Measurements from ENCODE around the gene GALNT9.

Gene GALNT9

DNA sequence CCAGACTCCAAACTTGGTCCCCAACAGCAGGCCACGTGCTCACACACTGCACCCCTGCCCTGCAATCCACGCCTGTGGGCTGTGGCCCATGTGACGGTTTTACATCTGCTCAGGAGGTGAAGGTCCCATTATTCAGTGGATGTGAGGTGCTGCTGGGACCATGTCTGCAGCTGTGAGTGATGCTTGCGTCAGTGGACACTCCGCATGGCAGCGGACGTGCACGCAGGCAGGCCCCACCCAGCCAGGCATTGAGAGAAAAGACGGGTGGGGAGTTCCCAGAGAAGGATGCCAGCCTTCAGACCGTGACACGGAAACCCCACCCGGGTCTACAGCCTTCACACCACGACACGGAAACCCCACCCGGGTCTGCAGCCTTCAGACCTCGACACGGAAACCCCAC lies 117.6 kb downstream of the GALNT9 start:
- no peak for DNase-seq (ENCODE audit: low read depth)

DNA sequence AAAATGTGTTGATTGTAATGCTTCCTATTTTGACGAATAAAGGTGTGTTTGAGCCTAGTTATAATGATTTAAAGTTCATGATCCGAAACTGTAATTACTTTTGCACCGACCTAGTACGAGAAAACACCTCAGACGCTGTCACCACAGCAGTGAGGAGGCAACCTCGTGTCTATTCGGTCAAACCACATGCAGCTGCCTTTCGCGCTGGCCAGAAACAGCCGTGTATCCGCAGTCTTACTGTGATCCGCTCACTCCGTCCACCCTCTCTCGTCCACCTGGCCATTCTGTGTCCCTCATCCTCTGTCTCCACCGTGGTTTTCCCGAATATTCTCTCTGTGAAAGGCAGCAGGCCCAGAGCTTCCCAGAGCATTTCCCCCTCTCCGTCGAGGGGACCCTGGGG lies 118.1 kb downstream of the GALNT9 start:
- no peak for DNase-seq (ENCODE audit: low read depth)

DNA sequence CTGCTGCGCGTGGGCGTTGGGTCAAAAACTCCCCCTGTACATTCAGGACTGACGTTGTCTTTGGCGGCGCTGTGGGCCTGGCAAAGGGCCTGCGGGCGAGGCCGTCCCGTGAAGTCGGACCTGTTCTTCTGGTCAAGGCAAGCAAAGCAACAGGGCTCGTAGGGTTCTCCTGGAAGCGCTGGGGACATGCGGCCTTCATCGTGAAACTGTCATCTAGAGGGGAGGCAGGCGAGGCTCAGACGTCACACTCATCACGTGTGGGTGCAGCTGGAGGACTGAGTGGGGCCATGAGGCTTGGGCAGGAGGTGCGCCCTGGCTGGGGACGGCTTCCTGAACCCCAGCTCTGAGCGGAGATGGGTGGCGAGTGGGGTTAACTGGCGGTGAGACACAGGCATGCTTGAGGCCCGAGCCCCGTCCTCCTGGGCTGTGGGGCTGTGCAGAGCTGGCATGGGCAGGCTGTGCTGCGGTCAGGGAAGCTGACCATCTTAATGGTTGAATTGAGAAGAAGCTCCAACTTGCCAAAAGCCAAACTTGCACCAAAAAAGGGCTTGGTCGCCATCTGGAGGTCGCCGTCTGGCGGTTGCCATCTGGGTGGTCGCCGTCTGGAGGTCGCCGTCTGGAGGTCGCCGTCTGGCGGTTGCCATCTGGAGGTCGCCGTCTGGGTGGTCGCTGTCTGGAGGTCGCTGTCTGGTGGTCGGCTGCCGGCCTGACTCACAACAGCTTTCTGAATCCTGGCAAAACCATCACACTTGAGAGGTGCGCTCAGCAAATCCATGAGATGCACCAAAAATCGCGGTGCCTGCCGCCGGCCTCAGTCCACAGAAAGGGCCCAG lies 119.0 kb downstream of the GALNT9 start:
- no peak for DNase-seq (ENCODE audit: low read depth)

DNA sequence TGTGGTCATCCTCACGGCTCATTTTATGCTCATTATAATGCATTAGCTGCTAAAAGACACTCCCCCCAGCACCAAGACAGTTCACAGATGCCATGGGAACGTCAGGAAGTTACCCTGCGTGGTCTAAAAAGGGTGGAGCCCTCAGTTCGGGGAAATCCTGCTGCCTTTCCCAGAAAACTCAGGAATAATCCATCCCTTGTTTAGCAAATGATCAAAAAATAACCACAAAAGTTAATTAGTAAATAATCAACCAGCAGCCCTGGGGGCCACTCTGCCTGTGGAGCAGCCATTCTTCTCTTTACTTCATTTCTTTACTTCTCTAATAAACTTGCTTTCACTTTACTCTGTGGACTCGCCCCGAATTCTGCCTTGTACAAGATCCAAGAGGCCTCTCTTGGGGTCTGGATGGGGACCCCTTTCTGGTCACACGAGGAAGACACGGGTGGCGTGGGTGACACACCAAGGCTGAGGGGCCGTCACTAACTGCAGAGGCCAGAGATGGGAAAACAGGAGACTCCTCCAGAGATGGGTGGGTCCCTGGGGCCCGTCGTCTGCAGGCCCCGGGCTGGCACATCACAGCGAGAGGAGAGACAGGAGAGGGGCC lies 119.7 kb downstream of the GALNT9 start:
- DNase-seq (ENCODE audit: low read depth): no peak

DNA sequence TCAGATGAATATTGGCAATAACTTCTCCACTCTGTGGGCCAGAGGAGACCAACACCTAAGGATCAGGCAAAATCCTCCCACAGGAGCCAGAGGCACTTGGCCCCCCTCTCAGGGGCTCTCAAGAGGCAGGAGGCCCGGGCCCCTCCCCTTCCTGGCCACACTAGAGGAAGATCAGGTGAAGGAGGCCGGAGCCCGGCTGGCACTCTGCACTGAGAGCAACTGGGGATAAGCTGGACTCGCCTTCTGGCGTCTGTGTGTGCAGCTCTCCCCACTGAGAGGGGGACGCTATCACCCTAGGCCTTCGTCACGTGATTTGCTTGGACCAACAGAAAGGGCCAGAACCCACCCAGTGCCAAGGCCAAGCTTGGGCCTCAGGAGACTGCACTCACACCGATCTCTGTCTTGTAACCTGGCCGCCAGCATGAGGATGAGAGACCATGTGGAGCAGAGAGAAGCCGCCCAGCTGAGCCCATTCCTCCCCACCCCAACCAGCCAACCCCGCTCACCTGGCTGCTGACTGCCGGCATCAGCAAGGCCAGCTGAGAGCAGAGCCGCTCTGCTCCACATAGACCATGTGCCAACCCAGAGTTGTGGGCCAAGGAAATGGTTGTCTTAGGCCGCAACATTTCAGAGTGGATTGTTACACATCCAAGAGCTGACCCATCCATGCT lies 121.1 kb downstream of the GALNT9 start:
- no peak for DNase-seq (ENCODE audit: low read depth)

DNA sequence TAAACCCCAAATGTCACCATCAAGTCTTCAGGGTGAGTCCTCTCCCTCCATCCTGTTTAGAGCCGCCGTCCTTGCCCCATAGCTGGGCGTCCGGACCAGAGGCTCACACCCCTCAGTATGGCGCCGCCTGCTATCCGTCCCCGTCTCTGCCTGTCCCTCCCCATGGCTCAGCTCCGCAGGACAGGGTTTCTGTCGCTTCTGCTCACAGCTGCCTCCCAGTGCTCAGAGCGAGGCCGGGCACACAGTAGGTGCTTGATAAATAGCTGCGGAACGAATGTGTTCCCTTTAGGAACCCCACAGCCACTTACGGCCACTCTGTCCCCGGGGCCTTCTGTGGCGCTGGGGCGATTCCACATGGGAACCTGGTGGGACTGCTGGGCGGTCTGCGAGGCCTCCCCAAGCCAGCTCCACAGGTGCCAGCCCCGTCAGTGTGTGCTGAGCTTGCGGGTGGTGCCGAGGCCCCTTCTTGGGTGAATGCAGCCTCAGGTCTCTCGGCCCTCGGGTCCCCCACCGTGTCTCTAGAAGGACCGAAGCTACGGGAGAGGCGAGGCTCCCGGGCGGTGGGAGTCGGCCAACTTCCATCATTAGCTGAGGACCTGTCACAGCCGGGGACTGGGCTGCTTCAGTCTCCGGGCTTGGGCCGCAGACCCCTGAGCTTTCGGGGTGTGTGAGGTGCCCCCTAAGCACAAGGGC lies 122.2 kb downstream of the GALNT9 start:
- DNase-seq (ENCODE audit: low read depth): no peak

DNA sequence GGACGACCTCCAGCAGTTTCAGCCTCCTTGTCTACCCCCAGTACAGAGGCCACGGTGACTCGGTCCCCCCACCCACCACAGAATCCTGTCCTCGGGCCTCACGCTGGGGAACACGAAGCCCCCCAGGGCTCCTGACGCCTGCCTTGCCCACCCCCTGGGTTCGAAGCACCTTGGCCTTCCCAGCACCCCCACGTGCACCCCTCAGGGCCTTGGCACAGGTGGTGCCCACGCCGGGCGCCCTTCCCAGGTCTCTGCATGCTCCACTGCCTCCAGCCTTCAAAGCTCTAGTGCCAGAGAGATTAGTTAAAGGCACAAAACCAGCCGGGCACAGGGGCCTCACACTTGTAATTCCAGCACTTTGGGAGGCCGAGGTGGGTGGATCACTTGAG lies 123.3 kb downstream of the GALNT9 start:
- DNase-seq (ENCODE audit: low read depth): no peak

DNA sequence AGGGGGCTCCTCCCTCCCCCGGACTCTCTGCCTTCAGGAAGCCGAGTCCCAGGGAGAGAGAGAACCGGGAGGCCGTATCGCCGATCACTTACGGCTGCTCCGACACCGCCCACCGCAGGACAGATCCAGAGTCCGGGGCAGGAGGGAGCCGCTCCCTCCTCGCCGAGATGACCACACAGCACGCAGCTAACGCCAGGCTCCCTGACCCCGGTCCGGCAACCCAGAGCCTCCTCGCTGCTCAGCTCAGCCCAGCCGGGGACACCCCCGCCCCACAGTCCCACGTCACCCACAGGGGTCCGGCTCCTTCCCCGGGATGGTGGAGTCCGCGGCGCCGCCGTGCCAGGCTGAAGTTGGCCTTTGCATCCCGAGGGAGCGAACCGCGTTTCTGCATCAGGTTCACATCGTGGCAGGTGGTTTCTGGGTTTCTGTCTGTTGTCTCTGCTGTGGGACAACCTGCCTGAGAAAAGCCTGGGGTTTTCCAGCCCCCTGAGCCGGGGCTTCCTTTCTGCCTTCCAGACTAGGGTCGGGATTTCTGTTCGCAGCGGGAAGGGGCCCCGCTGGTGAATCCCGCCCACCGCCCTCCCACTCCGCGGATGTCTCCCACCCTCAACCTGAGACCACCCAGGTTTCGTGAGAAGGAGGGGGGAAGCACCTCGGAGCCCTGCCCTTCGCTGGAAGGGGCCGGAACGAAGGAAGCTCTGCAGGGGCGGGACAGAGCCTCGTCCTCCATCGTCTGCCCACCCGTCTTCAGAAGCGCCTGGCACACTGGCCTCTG lies 123.9 kb downstream of the GALNT9 start:
- no peak for DNase-seq (ENCODE audit: low read depth)

DNA sequence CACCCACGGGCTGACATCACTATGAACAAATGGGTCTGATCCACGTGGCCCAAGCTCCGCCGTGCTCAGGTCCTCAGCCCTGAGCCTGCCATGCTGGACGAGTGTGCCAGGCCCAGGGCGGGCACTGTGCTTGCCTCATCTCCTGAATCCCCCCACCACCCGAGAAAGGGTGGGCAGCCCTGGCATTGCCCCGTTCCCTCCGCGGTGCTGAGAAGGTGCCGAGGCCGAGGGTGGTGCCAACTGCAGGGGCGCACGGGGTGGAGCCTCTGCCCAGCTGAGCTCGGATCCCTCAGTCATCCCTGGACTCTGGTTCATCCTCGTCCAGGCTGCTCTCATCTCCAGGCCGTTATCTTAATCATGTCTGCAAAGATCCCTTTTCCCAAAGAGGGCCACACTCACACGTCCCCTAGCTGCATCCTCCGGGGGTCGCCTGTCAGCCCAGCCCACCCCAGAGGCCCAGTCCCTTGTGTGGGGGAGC lies 124.6 kb downstream of the GALNT9 start:
- no peak for DNase-seq (ENCODE audit: low read depth)

DNA sequence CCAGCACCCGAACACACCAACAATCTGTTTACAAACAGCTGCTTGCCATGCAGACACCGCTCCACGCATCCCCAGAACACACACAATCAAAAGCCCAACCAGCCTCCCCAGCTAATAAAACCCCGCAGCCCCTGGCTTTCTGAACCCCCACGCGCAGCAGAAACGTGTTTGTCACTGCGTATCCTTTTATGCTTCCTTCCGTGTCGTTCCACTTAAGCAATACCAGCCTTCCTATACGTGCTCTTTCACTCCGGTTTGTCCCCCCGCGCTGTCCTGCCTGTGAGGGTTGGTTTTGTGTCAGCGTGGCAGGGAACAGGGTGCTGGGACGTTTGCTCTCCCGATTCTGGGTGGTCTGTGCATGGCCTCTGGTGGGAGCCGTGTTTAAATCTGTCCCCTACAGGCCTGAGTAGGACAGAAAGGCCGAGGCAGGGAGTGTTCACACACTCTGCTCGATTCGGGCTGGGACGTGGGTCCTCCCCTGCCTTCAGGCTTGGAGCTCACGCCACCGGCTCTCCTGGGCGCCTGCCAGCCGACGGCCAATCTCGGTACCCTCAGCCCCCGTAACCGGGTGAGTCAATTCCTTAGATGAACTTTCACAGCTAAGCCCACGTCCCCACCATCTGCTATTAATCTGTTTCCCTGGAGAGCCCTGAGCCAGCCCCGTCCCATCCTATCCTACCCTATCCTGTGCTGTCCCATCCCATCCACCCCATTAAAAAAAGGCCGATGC lies 125.2 kb downstream of the GALNT9 start:
- DNase-seq (ENCODE audit: low read depth): no peak

DNA sequence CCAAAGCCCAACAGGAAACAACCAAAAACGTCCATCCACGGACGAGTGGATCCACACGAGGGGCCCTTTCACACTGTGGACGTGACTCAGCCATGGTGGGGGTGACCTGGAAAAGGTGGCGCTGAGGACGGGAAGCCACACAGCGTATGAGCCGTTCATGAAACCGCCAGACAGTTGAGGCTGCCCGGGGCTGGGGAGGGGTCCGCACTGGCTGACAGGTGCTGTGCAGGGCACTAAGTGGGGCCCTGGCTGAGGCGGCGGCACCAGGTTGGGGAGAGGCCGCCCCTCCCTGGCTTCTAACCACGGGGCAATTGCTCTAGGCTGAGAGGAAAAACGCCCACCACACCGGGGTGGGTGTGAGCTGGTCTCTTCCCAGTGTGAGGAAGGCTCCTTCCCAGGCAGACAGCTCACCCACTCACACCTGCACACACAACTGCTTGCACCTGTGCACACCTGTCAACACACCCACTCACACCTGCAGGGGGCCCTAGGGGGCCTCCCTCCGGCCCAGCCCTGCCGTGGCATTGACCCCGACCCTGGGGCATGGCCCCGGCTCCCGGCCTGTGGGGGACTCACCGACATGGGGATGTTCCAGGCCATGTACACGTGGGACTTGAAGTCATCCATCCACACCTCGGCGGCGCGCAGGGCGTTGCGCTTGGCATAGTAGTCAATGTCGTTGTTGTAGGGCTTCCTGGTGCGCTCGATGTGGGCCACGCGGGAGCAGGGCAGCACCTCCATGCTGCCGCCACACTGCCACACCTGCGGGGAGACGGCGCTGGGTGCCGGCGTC lies 126.3 kb downstream of the GALNT9 start:
- no peak for DNase-seq (ENCODE audit: low read depth)

DNA sequence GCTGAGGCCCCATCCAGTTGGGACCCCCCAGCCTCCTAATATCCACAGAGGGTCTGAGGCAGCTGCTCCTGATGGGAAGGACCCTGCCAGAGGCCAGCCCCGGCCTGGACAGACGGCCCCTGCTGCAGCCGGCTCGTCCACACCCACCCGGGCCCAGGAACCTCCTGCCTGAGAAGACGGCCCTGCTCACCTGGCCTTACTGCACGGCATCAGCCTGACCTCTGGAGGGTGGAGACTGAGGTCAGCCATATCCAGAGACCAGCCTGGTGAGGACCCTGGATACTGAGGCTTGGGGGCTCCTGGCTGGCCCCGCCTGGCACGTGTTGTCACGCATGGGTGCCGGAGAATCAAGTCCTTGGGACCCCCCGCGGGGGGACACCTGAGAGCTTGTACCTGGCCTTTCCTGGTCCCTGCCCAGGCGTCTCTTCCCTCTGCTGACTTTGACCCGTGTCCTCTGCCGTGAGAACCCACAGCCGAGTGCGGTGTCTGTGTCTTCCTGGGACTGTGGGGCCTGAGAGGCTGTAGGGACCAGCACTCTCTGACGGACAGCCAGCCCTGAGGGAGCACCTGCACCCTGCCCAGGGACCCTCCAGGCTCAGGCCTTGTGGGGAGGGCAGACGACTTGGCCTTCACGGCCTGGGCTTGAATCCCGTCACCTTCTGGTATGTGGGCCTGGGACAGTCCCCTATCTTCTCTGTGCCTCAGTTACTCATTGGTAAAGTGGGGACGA lies 127.8 kb downstream of the GALNT9 start:
- no peak for DNase-seq (ENCODE audit: low read depth)

DNA sequence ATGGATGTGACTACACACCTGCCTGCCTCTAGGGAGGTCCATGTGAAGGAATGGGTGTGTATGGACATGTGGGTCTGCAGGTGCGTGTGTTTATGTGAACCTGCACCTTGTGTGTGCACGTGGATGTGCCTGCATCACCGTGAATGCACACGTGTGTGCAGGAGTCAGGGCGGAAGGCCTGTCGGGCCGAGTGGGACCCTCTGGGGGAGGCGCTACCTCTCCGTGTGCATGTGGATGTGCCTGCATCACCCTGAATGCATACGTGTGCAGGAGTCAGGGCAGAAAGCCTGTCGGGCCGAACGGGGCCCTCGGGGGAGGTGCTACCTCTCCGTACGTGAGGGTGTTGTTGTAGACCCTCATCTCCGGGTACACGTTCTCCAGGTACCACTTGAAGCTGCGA lies 128.6 kb downstream of the GALNT9 start:
- no peak for DNase-seq (ENCODE audit: low read depth)

DNA sequence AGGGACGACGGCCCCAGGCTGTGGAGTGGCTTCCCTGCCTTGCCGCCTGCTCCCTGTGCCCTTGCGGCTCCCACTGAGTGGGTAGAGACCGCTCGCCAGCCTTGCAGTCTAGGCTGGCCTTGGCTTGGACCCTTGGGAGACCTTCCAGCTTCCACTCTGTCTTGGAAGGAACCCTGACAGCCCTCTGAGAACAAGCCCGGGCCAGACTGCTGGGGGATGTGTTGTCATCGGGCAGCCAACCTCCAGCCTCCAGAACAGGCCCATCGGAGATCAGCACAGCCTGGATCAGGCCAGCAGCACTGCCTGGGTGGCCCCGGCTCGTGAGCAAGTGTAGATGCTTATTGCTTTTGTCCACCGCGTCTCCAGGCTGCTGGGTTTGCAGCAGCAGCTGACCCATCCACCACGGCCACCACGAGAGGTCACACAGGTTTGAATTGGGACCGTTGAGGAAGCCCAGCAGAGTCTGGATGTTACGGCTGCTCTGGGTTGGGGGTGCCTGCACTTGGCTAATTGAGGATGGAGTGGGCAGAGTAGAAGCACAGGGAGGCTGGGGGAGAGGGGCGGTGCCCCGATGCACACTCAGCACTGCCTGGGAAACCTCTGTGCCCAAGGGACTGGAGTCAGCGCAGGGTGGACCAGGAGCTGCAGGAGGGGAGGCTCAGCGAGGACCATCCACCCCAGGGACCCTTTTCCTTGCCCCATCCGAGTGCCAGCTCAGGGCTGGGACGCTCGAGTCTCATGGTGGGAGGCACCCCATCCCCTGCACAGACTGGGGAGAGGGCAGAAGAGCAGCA lies 129.7 kb downstream of the GALNT9 start:
- DNase-seq (ENCODE audit: low read depth): no peak

DNA sequence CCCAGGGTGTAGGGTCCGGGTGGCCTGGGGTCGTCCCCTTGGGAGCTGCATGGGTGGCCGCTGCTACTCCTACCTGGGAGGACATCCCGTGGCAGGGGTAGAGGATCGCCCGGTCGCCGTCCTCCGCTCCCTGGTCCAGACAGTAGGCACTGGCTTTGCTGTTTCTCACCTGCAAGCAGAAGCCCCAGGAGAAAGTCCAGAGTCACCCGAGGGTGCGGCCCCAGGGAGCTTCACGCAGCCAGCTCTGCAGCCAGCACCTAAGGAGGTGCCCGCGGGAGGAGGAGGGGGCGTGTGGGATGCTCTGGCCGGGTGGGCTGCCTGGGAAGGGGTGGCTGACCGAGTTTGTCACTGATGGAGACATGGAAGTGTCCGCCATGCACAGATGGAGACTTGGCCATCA lies 130.3 kb downstream of the GALNT9 start:
- no peak for DNase-seq (ENCODE audit: low read depth)

DNA sequence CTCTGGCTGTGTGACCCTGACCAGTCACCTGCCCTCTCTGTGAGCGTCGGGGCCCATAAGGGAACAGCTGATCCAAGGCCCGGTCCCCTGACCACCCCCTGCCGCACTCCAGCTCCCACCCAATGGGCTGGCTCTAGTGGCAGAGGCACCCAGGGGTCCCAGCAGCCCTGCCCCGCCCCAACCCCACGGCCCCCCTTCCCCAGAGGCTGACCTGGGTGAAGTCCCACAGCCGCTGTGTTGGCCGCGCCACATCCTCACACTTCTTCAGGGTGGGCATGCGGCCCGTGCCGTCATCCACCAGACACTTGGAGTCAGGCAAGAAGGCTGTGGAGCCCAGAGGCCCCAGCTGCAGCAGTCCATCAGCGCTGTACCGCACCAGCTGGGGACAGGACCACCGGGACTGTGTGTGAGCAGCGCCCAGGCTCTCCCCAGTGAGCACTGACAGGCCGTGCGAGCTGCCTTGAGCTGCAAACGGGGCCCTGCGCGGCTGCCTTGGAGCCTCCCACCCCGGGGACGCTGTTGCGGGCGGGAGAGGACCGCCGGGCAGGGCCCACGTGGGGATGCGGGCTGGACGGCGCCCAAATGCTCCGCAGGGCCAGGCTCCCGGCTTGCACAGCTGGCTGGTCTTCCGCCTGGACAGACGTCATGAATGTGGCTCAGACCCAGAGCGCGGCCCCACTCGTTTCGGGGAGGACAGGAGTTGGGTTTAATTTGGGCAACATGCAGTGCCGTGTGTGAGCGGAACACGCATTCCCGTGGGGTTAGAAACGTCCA lies 131.6 kb downstream of the GALNT9 start:
- DNase-seq (ENCODE audit: low read depth): no peak

DNA sequence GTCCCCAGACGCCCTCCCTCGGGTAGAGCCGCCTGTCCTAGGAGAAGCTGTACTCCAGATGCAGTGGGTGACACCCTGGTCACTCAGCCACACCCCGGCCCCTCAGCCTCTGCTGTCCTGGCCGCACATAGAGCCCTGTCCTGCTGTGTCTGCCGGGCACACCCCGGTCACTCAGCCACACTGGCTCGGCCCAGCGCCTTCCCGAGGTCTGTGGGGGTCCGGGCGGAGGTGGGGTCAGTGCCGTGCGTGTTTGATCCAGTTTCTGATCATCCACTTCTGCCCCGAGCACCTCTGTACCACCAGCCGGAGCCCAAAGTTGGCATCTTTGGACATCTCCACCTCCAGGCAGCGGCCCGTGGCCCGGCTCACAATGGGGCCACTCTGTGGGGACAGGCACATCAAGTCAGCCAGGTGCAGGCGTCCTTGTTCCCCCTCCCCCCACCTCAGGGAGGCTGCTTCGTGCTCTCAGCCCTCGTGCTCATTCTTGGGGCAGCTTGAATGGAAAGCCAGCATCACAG lies 132.5 kb downstream of the GALNT9 start:
- no peak for DNase-seq (ENCODE audit: low read depth)
